SIG-M5 treated with dmso at 0.1 percent for 504 hours (cell line): ENCODE measurements around the gene FUCA1.
A peak's percentile ranks its signal among the peaks of the same experiment; 100 is the strongest.
"Not testable (repeated sequence)": the region's sequence is repeated elsewhere in the genome, so short reads cannot be mapped to it uniquely, and the experiment has no call there.

ENCODE experiments used
- DNase-seq: peaks from one replicate; lab custom pipeline; 2025; ENCODE audit not compliant: unreplicated experiment; lab: John Stamatoyannopoulos, UW

FUCA1 gene

DNA sequence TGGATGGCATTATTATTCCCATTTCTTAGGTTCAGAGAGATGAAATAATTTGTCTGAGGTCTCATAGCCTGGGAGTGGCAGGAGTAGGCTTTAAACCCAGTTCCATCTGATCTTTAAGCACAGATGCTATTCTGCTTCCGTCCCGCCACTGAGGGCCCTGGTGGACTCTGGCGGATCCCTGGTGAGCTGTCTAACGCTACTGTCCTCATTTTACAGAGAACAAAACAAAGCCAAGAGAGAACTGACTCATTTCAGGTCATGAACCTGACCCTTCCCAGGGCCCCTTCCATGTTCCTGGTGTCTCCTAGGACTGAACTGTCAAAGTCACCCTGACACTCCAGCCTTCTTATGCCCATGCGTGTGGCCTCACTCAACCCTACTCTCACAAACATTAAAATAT is 64.4 kb downstream of the FUCA1 start:
- DNase-seq: no peak

DNA sequence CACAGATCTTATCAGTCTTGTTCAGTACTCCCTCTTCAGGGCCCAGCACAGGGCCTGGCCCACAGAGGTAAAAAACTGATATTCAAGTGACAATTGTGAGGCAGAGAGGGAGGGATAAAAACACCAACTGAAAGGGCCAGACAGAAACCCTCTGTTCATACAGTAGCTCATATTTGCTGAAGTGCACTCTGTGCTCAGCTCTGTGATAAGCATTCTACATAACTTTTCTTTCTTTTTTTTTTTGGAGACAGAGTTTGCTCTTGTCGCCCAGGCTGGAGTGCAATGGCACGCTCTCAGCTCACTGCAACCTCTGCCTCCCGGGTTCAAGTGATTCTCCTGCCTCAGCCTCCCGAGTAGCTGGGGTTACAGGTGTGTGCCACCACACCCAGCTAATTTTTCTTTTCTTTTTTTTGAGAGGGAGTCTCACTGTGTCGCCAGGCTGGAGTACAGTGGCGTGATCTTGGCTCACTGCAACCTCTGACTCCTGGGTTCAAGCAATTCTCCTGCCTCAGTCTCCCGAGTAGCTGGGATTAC is 65.2 kb downstream of the FUCA1 start:
- not testable (repeated sequence) for DNase-seq

DNA sequence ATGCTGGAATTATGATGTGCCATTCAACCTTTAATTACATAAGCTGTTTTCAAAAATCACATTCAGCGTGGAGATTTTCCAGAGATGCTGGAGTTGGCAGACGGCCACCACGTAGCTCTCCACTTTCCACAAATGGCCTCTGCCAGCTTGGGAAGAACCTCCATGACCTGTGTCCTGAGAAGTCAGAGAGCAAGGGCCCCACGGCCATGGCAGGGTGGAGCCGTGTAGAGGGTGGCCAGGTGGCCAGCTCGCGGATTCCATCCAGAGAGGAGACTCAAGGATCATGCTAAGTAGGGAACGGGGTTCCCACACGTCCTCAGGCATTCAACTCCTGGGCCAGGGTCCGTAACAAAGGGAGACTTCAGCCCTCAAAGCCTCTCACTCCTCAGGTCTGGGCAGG is 66.2 kb downstream of the FUCA1 start:
- no peak for DNase-seq

DNA sequence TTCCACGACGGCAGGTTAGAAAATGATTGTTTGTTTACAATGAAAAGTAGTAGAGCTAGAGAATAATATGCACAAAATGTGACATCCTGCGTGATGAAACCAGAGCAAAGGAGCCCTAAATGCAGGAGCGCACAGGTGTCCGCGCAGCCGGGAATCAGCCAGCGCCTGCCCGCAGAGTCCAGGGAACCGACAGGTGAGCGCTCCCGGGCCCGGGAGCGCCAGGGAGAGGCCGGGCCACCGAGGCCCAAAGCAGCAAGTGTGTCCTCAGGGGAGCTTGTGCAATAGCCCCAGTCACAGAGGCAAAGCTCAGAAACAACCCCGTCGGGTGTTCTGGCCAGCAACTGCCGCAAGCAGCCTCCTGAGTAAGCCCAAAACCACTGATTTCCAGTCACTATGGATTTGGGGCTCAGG is 66.7 kb downstream of the FUCA1 start:
- DNase-seq: no peak

DNA sequence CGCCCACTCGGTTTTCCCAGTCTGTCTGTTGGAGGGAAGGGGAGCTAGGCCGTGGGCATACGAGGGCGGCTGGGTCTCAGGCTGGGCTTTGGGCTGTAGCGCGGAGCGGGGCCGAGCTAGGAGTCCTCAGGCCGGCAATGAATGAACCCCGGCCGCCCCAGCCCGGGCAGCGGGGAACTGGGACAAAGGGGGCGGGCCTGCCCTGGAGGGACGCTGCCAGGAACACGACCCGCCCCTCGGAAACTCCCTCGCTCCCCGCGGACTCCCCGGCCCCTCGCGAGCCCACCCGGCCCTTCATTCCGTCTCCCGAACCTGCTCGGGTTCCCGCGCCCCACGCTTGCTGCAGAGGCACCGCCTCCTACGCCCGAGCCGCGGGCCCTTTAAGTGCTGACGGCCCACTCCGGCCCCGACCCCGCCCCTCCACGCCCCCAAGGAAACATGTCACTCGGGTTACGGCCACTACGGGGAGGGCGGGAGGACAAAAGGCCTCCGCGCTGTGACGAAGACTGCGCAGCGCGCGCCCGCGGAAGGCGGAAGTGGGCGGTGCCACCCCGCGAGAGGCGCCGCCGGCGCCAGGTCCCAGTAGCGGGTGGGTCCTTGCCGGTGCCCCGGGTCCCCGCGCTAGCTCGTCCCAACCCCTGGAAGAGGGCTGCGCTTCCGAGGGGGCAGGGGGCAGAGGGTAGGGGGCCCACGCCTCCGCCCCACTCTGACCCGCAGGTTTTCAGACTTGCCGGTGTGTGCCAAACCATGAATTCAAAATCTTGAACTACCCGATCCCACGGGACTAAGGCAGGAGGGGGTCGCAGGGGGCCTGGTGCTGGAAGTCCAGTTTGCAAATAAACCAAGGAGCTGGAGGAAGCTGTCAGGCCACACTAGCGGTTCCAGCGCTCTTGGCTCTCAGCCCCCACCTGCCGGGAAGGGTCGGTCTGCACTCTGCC is 67.4 kb downstream of the FUCA1 start, which contains the start of gene GALE:
GALE (minus strand) TSS at position 355 of the 938 bp plus-strand sequence. CDS start 1,747 bp downstream, outside the sequence.
- peak; percentile 91 for DNase-seq

DNA sequence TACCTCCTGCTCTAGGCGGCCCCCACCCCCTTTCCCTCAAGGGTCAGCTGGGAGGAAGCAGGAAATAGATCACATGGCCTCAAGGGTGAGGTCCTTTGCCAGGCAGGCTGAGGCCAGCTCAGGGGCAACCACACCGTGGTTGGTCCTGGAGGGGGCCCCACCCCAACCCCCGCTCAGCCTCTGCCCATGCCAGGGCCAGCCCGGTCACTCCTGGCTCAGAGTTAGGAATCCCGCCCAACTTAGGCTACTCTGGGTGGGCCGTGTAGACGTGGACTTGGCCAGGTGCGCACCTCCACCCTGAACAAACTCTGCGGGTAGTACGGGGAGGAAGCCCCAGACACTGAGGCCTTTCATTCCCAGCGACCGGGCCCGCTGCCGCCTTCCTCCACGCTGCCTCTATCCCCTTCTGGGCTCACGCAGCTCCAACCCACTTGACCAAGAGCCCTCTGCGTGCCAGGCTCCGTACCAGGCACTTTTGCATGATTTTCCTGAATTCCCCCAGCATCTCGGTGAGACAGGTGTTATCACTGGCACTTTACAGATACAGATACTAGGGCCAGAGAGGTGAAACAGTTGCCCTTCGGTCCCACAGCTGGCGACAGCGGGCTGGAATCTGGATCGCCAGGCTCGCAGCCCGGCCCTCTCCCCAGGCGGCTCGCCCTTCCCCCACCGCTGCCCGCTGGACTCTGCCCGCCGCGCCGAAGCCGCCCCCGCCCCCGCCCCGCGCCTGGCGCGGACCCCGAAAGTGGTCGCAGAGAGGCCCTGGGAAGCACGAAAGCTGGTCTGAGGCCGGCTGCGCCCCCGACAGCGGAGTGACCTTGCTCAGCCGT is 68.3 kb downstream of the FUCA1 start:
- no peak for DNase-seq

DNA sequence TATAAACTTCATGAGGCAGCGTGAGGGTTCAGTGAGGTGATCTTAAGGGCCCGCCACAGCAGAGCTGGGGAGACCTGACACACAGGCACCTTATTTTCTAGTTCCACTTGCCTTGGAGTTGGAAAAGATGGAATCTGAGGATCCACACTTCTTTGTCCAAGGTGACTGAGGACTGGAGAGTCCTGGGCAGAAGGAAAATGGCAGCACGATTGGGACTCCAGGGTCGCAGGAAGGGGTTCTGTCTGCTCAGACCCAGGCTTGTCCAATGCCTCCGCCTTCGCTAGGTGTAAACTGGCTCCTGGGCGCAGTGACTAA is 68.9 kb downstream of the FUCA1 start:
- no peak for DNase-seq

DNA sequence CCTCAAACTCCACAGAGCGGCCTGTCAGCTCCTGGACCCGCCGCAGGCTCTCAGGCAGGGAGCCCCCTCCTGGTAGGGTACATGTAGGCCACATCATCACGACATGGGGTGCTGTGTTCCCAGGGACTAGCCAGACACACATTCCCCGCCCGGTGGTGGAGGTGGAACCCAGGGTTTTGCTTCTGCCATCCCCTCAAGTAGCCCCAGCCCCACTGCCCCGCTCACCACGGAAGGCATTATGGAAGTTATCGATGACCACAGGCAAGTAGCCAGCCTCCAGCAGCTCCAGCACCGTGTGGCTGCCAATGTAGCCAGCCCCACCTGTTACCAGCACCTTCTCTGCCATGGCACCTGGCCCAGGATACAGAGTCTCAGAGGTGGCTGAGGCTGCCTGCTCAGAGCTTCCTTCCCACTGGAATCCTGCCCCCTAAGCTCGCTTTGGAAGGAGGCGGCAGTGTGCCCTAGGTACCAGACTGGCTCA is 69.4 kb downstream of the FUCA1 start:
- no peak for DNase-seq

DNA sequence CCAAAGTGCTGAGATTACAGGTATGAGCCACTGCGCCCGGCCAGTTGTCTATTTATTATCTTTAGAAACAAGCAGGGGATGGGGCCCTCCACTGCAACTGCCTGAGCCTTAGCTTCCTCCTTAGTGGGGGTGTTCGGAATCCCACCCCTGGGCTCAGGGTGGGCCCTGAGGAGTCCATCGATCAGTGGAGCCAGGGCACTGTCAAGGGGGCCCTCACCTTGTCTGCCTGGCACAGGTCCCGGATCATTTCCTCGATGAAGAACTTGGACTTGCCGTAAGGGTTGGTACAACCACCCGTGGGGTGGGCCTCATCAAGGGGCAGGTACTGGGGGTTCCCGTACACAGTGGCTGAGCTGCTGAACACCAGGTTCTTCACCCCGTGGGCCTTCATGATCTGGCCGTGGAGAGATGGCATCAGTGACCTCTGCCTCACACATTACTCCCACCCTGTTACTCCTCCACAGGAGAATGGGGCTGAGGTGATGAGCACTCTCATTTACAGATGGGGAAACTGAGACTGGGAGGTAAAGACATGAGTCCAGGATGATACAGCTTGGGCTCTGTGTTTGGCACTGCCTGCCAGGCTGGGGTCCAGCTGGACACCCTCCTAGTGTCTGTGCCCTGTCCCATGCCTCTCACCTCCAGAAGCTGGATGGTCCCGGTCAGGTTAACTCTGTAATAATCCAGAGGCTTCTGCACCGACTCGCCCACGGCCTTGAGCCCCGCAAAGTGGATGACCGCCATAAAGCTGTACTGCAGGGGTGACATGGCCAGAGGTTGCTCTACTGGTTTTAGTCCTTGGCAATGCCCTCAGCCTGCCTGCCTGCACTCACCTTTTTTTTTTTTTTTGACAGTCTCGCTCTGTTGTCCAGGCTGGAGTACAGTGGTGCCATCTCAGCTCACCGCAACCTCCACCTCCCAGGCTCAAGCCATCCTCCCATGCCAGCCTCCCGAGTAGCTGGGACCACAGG is 70.3 kb downstream of the FUCA1 start:
- DNase-seq: no peak

DNA sequence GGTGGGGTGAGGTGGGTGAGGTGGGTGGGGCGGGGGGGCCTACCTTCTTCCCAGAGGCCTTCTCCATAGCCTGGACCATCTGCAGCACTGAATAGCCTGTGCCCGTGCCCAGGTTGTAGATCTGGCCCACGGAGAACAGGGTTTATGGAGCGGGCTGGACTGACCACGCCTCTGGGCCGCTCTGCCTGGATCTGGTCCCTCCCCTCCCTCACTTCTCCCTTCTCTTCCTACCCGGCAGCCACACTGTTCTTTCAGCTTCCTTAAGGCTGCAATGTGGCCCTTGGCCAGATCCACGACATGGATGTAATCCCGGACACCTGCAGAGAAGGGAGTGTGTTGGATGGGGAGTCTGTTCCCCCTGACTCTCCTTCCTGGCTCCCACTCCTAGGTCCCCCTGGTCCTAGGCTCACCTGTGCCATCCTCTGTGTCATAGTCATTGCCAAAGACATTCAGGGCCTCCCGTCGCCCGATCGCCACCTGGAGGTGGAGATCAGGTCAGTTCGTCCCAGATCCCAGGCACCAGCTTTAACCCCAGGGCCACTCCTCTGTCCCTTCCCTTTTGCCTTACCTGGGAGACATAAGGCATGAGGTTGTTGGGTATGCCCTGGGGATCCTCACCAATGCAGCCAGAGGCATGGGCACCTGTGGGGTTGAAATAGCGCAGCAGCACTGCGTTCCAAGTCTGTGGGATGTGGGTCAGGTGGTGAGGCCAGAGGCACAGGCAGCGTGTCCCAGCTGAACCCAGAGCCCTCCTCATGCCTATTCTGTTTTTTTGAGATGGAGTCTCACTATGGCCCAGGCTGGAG is 71.4 kb downstream of the FUCA1 start:
- DNase-seq: no peak

DNA sequence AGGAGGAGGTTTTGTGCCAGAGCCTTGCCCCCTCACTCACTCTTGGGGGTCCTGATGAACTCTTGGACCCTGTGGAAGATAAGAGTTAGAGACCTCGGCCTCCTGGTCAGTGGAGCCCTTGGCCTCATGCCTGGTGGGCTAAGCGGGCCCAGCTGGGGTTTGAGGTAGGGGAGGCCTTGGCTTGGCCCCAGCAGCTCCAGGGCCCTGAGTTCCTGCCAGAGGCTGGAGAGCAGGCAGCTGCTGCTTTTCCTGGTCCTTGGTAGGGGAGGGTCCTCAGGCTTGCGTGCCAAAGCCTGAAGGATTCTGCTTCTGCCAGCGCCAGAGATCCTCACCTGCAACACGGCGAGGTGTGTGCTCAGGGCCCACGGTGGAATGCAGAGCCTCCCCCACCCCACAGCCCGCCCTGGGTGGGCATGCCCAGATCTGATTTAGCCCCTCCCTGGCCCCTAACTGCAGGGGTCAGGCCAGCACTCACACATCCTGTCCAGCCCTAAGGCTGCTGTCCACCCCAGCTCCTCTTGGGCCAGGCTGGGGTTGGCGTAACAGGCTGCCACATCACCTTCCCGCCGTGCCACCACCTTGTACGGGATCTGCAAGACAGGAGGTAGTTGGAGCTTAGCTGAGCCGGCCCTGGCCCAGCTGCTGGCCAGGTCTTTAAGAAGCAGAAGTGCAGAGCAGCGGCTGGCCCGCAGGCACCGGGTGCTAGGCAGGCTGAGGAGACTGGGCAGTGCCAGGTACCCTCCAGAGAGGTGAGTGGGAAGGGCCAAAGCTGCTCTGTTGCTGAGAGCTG is 72.2 kb downstream of the FUCA1 start:
- no peak for DNase-seq
